ENCODE data around the gene MATCAP1.

MATCAP1 gene

GRCh38 chr16:67226295-67226803 lies 42.6 kb upstream of the MATCAP1 start:
- no peak for TF ChIP-seq SPI1 (IDR thresholded peaks at IDR 0.05; ENCODE audit: low read depth, low read length)
- no peak for TF ChIP-seq POLR2A (IDR thresholded peaks at IDR 0.05; ENCODE audit: low read depth, low read length)
- TF ChIP-seq PAX5 (IDR thresholded peaks at IDR 0.05; ENCODE audit: insufficient read depth, low read length, severe bottlenecking): no peak
- TF ChIP-seq POLR2AphosphoS5 (IDR thresholded peaks at IDR 0.05; ENCODE audit: low read depth, low read length): no peak
- TF ChIP-seq POU2F2 (IDR thresholded peaks at IDR 0.05; ENCODE audit: low read depth, low read length): no peak
- no peak for TF ChIP-seq TAF1 (IDR thresholded peaks at IDR 0.05; ENCODE audit: low read depth, low read length)
- FAIRE-seq (no peak), DNase-seq (ENCODE audit: insufficient read length, low spot score) (no peak)

- FAIRE-seq (no peak), DNase-seq (ENCODE audit: insufficient read length, low spot score) (no peak)
- TF ChIP-seq POLR2A (IDR thresholded peaks at IDR 0.05; ENCODE audit: low read depth, low read length) (no peak), TAF1 (IDR thresholded peaks at IDR 0.05; ENCODE audit: low read depth, low read length) (no peak)
These were observed 40.2 kb upstream of the MATCAP1 start for GRCh38 chr16:67223992-67224391.

GRCh38 chr16:67216612-67217490 lies 33.1 kb upstream of the MATCAP1 start:
- TF ChIP-seq PAX5 (IDR thresholded peaks at IDR 0.05; ENCODE audit: insufficient read depth, low read length, severe bottlenecking) (no peak), SPI1 (IDR thresholded peaks at IDR 0.05; ENCODE audit: low read depth, low read length) (no peak), POLR2A (IDR thresholded peaks at IDR 0.05; ENCODE audit: low read depth, low read length) (no peak)
- FAIRE-seq (no peak), DNase-seq (ENCODE audit: insufficient read length, low spot score) (no peak)

GRCh38 chr16:67215706-67216105 lies 31.9 kb upstream of the MATCAP1 start:
- TF ChIP-seq POLR2AphosphoS5 (IDR thresholded peaks at IDR 0.05; ENCODE audit: low read depth, low read length) (no peak), PAX5 (IDR thresholded peaks at IDR 0.05; ENCODE audit: insufficient read depth, low read length, severe bottlenecking) (no peak), POLR2A (IDR thresholded peaks at IDR 0.05; ENCODE audit: low read depth, low read length) (no peak), POU2F2 (IDR thresholded peaks at IDR 0.05; ENCODE audit: low read depth, low read length) (no peak), TAF1 (IDR thresholded peaks at IDR 0.05; ENCODE audit: low read depth, low read length) (no peak)
- FAIRE-seq: no peak
- DNase-seq (ENCODE audit: insufficient read length, low spot score): no peak

- no peak for TF ChIP-seq POU2F2 (IDR thresholded peaks at IDR 0.05; ENCODE audit: low read depth, low read length)
- no peak for TF ChIP-seq TAF1 (IDR thresholded peaks at IDR 0.05; ENCODE audit: low read depth, low read length)
- no peak for TF ChIP-seq SPI1 (IDR thresholded peaks at IDR 0.05; ENCODE audit: low read depth, low read length)
- TF ChIP-seq POLR2A (IDR thresholded peaks at IDR 0.05; ENCODE audit: low read depth, low read length): no peak
- TF ChIP-seq POLR2AphosphoS5 (IDR thresholded peaks at IDR 0.05; ENCODE audit: low read depth, low read length): no peak
- no peak for TF ChIP-seq PAX5 (IDR thresholded peaks at IDR 0.05; ENCODE audit: insufficient read depth, low read length, severe bottlenecking)
- FAIRE-seq (no peak), DNase-seq (ENCODE audit: insufficient read length, low spot score) (no peak)
These were observed 29.6 kb upstream of the MATCAP1 start for GRCh38 chr16:67213197-67214019.

- DNase-seq (ENCODE audit: insufficient read length, low spot score) (no peak), FAIRE-seq (no peak)
- TF ChIP-seq SPI1 (IDR thresholded peaks at IDR 0.05; ENCODE audit: low read depth, low read length): no peak
- no peak for TF ChIP-seq POU2F2 (IDR thresholded peaks at IDR 0.05; ENCODE audit: low read depth, low read length)
- no peak for TF ChIP-seq TAF1 (IDR thresholded peaks at IDR 0.05; ENCODE audit: low read depth, low read length)
These were observed 29.0 kb upstream of the MATCAP1 start for GRCh38 chr16:67212766-67213165.

GRCh38 chr16:67211674-67212073 lies 27.9 kb upstream of the MATCAP1 start:
- no peak for DNase-seq (ENCODE audit: insufficient read length, low spot score)
- no peak for FAIRE-seq
- TF ChIP-seq SPI1 (IDR thresholded peaks at IDR 0.05; ENCODE audit: low read depth, low read length): no peak
- no peak for TF ChIP-seq POLR2A (IDR thresholded peaks at IDR 0.05; ENCODE audit: low read depth, low read length)
- no peak for TF ChIP-seq TAF1 (IDR thresholded peaks at IDR 0.05; ENCODE audit: low read depth, low read length)
- TF ChIP-seq POU2F2 (IDR thresholded peaks at IDR 0.05; ENCODE audit: low read depth, low read length): no peak
- TF ChIP-seq PAX5 (IDR thresholded peaks at IDR 0.05; ENCODE audit: insufficient read depth, low read length, severe bottlenecking): no peak

GRCh38 chr16:67210069-67210937 lies 26.5 kb upstream of the MATCAP1 start:
- no peak for DNase-seq (ENCODE audit: insufficient read length, low spot score)
- TF ChIP-seq POLR2AphosphoS5 (IDR thresholded peaks at IDR 0.05; ENCODE audit: low read depth, low read length) (no peak), TAF1 (IDR thresholded peaks at IDR 0.05; ENCODE audit: low read depth, low read length) (no peak), SPI1 (IDR thresholded peaks at IDR 0.05; ENCODE audit: low read depth, low read length) (no peak), POU2F2 (IDR thresholded peaks at IDR 0.05; ENCODE audit: low read depth, low read length) (no peak)
- no peak for FAIRE-seq

- TF ChIP-seq TAF1 (IDR thresholded peaks at IDR 0.05; ENCODE audit: low read depth, low read length) (no peak), SPI1 (IDR thresholded peaks at IDR 0.05; ENCODE audit: low read depth, low read length) (no peak), POU2F2 (IDR thresholded peaks at IDR 0.05; ENCODE audit: low read depth, low read length) (no peak), POLR2A (IDR thresholded peaks at IDR 0.05; ENCODE audit: low read depth, low read length) (no peak), POLR2AphosphoS5 (IDR thresholded peaks at IDR 0.05; ENCODE audit: low read depth, low read length) (no peak), PAX5 (IDR thresholded peaks at IDR 0.05; ENCODE audit: insufficient read depth, low read length, severe bottlenecking) (no peak)
- FAIRE-seq: no peak
- DNase-seq (ENCODE audit: insufficient read length, low spot score): no peak
These were observed 25.8 kb upstream of the MATCAP1 start for GRCh38 chr16:67209565-67209964.
